Caco-2 (cell line): ENCODE data around the gene TRAF7. TPM values are rescaled to one million over a fixed set of nuclear protein-coding genes. Genes with fewer than 3 reads are reported as not detected.

ENCODE experiments used
- BruUV-seq: library from RNA; stranded (reverse); fragments of 400-500 nt; replicated peaks from 2 replicates; lab custom pipeline; 2021; lab: Mats Ljungman, UMichigan
- CTCF ChIA-PET: fragments of 300-600 bp; sonication (Branson Sonifier 250); formaldehyde crosslinking; loops from one replicate; lab custom pipeline; 2022; ENCODE audit warnings: antibody characterized with exemption; lab: Charles Lee
- POLR2A ChIA-PET: fragments of 300-600 bp; sonication (Branson Sonifier 250); formaldehyde crosslinking; loops from one replicate; lab custom pipeline; 2022; ENCODE audit warnings: antibody characterized with exemption; lab: Charles Lee
- DNase-seq, 2 experiments: peaks; one replicate each; pipeline versions ENCODE4 v3.0.0 to v3.0.0-alpha.2; 2020 to 2022
- H3K27me3 ChIP-seq: replicated peaks from 2 replicates; pipeline ENCODE4 v1.6.0; 2011; ENCODE audit warnings: low read length; ENCODE audit not compliant: control insufficient read depth, insufficient read depth
- H3K36me3 ChIP-seq: 2 replicates; pipeline ENCODE4 v1.5.1; 2011; ENCODE audit warnings: low read length; ENCODE audit not compliant: control insufficient read depth, insufficient read depth
- H3K4me1 ChIP-seq: fragments of 250-450 bp; sonication (Bioruptor Pico); 2 replicates; pipeline ENCODE4 v1.5.1; 2020; ENCODE audit warnings: mild to moderate bottlenecking
- H3K4me3 ChIP-seq: 2 replicates; pipeline ENCODE4 v1.5.1; 2011; ENCODE audit warnings: low read depth, mild to moderate bottlenecking, control low read depth, low read length
- H3K9me3 ChIP-seq: fragments of 250-450 bp; sonication (Bioruptor Pico); 2 replicates; pipeline ENCODE4 v1.5.1; 2020; ENCODE audit warnings: mild to moderate bottlenecking, moderate library complexity
- H3K27ac Mint-ChIP-seq: one replicate; pipeline ENCODE4 v1.8.0; 2022; ENCODE audit warnings: mixed read lengths; ENCODE audit not compliant: unreplicated experiment
- H3K27me3 Mint-ChIP-seq: one replicate; pipeline ENCODE4 v1.8.0; 2022; ENCODE audit warnings: mixed read lengths; ENCODE audit not compliant: insufficient read depth, unreplicated experiment
- H3K36me3 Mint-ChIP-seq: one replicate; pipeline ENCODE4 v1.8.0; 2022; ENCODE audit warnings: mild to moderate bottlenecking, mixed read lengths; ENCODE audit not compliant: insufficient read depth, unreplicated experiment
- H3K4me1 Mint-ChIP-seq: one replicate; pipeline ENCODE4 v1.8.0; 2022; ENCODE audit warnings: low read depth, mixed read lengths; ENCODE audit not compliant: unreplicated experiment
- H3K4me3 Mint-ChIP-seq: one replicate; pipeline ENCODE4 v1.8.0; 2022; ENCODE audit warnings: mild to moderate bottlenecking, moderate library complexity, mixed read lengths; ENCODE audit not compliant: unreplicated experiment
- H3K9me3 Mint-ChIP-seq: one replicate; pipeline ENCODE4 v1.8.0; 2022; ENCODE audit warnings: mixed read lengths; ENCODE audit not compliant: unreplicated experiment
- CTCF ChIP-seq, 2 experiments: fragments of 200-600 bp in 1 of 2; IDR thresholded peaks; 1 replicate in 1 of 2; 2 replicates in 1 of 2; pipeline versions ENCODE4 v1.5.1 to v1.8.0; 2011 to 2022; ENCODE audit warnings: antibody characterized with exemption in 1 of 2, control low read depth in 1 of 2, inconsistent platforms in 1 of 2, low read depth in 1 of 2, low read length in 1 of 2, mild to moderate bottlenecking in 1 of 2, moderate library complexity in 1 of 2; ENCODE audit not compliant: insufficient read depth in 1 of 2, severe bottlenecking in 1 of 2, unreplicated experiment in 1 of 2
- intact Hi-C: fragments of 100-400 bp; cut with micrococcal nuclease; formaldehyde crosslinking; loops from one replicate; pipeline ENCODE4 v1.10.0; 2022; ENCODE audit not compliant: unreplicated experiment
- total RNA-seq: library from RNA; stranded (reverse); gene quantifications from 2 replicates; pipeline ENCODE4 v1.2.3, GENCODE V29; 2022

Gene TRAF7
- total RNA-seq, 1 experiment from 2014 or later = 66.3 TPM

- H3K36me3 Mint-ChIP-seq = peaks cover 65% of the 10 kb centered on the region
- BruUV-seq = TSS peak; percentile 61
- TF ChIP-seq CTCF (IDR thresholded peaks at IDR 0.05; ENCODE audit: insufficient read depth in 1 of 2, low read depth in 1 of 2, low read length in 1 of 2, severe bottlenecking in 1 of 2, unreplicated experiment in 1 of 2) = no peak
- Histone ChIP-seq H3K36me3 (peaks cover 3% of the 10 kb centered on the region; the same call in 1 of the 2 replicates), H3K4me3 (peak overlapping the region; percentile 75; the same call in 1 of the 2 replicates), H3K27me3 (no peaks in the 10 kb centered on the region), H3K9me3 (no peaks in the 10 kb centered on the region), H3K4me1 (peaks cover 29% of the 10 kb centered on the region)
- peaks cover 2% of the 10 kb centered on the region for H3K4me1 Mint-ChIP-seq
- no peak for DNase-seq
- H3K27ac Mint-ChIP-seq = peak overlapping the region; percentile 66
- no peaks in the 10 kb centered on the region for H3K27me3 Mint-ChIP-seq
- H3K4me3 Mint-ChIP-seq = peak overlapping the region; percentile 73
- ChIA-PET POLR2A (no interaction called here), CTCF (no interaction called here)
- H3K9me3 Mint-ChIP-seq = no peaks in the 10 kb centered on the region
- intact Hi-C loops = no loop called here
Measured at GRCh38 chr16:2212362-2213324, 57.1 kb downstream of the TRAF7 start.

GRCh38 chr16:2213817-2214718 is 58.5 kb downstream of the TRAF7 start:
- Mint-ChIP-seq H3K4me1 (no peaks in the 10 kb centered on the region), H3K27ac (peak overlapping the region; percentile 66), H3K36me3 (peaks cover 51% of the 10 kb centered on the region), H3K9me3 (no peaks in the 10 kb centered on the region), H3K27me3 (no peaks in the 10 kb centered on the region), H3K4me3 (peak overlapping the region; percentile 74)
- H3K9me3 ChIP-seq = no peaks in the 10 kb centered on the region
- H3K27me3 ChIP-seq = no peaks in the 10 kb centered on the region
- DNase-seq = no peak
- POLR2A ChIA-PET = interaction anchor here (0.6 to 2.0 kb wide), 12 partner anchors 8 to 755 kb away, joined by 3 to 21 read pairs (median 4); partner anchors contain the start of genes E4F1, ECI1, KCTD5 and RPS2
- H3K4me1 ChIP-seq = peaks cover 29% of the 10 kb centered on the region
- peaks cover 3% of the 10 kb centered on the region; the same call in 1 of the 2 replicates for H3K36me3 ChIP-seq
- peak overlapping the region; percentile 75 for H3K4me3 ChIP-seq
- CTCF ChIA-PET = interaction anchor here (1.0 to 1.6 kb wide), 4 partner anchors 19 to 216 kb away, joined by 4 to 10 read pairs (median 8); partner anchors contain the start of gene ECI1
- BruUV-seq = no TSS peak
- intact Hi-C loops = no loop called here
- TF ChIP-seq CTCF (IDR thresholded peaks at IDR 0.05; ENCODE audit: insufficient read depth in 1 of 2, low read depth in 1 of 2, low read length in 1 of 2, severe bottlenecking in 1 of 2, unreplicated experiment in 1 of 2) = no peak

- Mint-ChIP-seq H3K4me1 (no peaks in the 10 kb centered on the region), H3K27ac (peak within 1 kb of the TSS; percentile 75), H3K4me3 (peak within 1 kb of the TSS; percentile 74), H3K36me3 (peaks cover 45% of the 10 kb centered on the region), H3K27me3 (no peaks in the 10 kb centered on the region), H3K9me3 (no peaks in the 10 kb centered on the region)
- DNase-seq = no peak
- ChIA-PET POLR2A (interaction anchor here (0.6 to 2.0 kb wide), 14 partner anchors 8 to 756 kb away, joined by 3 to 21 read pairs (median 4); partner anchors contain the start of genes E4F1, ECI1, KCTD5 and RPS2), CTCF (interaction anchor here (1.0 to 1.6 kb wide), 4 partner anchors 20 to 215 kb away, joined by 4 to 10 read pairs (median 8); partner anchors contain the start of gene ECI1)
- intact Hi-C loops = no loop called here
- no peaks in the 10 kb centered on the region for H3K27me3 ChIP-seq
- no TSS peak for BruUV-seq
- H3K4me1 ChIP-seq = peaks cover 29% of the 10 kb centered on the region
- H3K9me3 ChIP-seq = no peaks in the 10 kb centered on the region
- H3K36me3 ChIP-seq = peaks cover 3% of the 10 kb centered on the region; the same call in 1 of the 2 replicates
- no peak for TF ChIP-seq CTCF (IDR thresholded peaks at IDR 0.05; ENCODE audit: insufficient read depth in 1 of 2, low read depth in 1 of 2, low read length in 1 of 2, severe bottlenecking in 1 of 2, unreplicated experiment in 1 of 2)
- peak within 1 kb of the TSS; percentile 75 for H3K4me3 ChIP-seq
Measured at GRCh38 chr16:2214719-2214968, 59.1 kb downstream of the TRAF7 start, which contains the start of gene PGP. Gene PGP (minus strand): TSS chr16:2214840. CDS start chr16:2214777, 63 bp downstream.
